A549 (cell line): ENCODE data around the gene SLC47A2.

Experiments used
- CTCF ChIP-seq: fragments of >200 bp; sonication (Bioruptor Twin); formaldehyde crosslinking; IDR thresholded peaks from 3 replicates; pipeline ENCODE4 v1.5.1; 2016
- JUNB ChIP-seq: fragments of >200 bp; sonication (Bioruptor Twin); formaldehyde crosslinking; IDR thresholded peaks from 2 replicates; pipeline ENCODE4 v1.6.1; 2016
- MAFK ChIP-seq: fragments of 450-650 bp; IDR thresholded peaks from 2 replicates; pipeline ENCODE4 v1.6.1; 2014; ENCODE audit not compliant: partially characterized antibody
- MAX ChIP-seq: IDR thresholded peaks from 2 replicates; pipeline ENCODE4 v1.6.1; 2012
- POLR2A ChIP-seq: IDR thresholded peaks from 2 replicates; pipeline ENCODE4 v1.6.1; 2012; ENCODE audit warnings: mild to moderate bottlenecking, low read length
- POLR2AphosphoS2 ChIP-seq: conservative IDR thresholded peaks from 2 replicates; pipeline ENCODE4 v1.6.1; 2012; ENCODE audit warnings: low read length, improper control_type of control experiment, inconsistent platforms
- RAD21 ChIP-seq, 2 experiments: fragments of >200 bp in 1 of 2; sonication (Bioruptor Twin) in 1 of 2; formaldehyde crosslinking in 1 of 2; IDR thresholded peaks in 1 of 2; conservative IDR thresholded peaks in 1 of 2; 2 replicates in 1 of 2; 3 replicates in 1 of 2; pipeline ENCODE4 v1.6.1; 2012 to 2018; ENCODE audit warnings: inconsistent platforms in 1 of 2
- RFX5 ChIP-seq: fragments of 450-650 bp; IDR thresholded peaks from 2 replicates; pipeline ENCODE4 v1.7.1; 2014; ENCODE audit warnings: antibody characterized with exemption, mild to moderate bottlenecking, moderate library complexity
- TFCP2L1 ChIP-seq: fragments of 250-450 bp; sonication (Bioruptor Pico); IDR thresholded peaks from 2 replicates; pipeline ENCODE4 v1.5.0; 2021; ENCODE audit warnings: mild to moderate bottlenecking

- TF ChIP-seq MAFK (no peak), POLR2A (no peak), TFCP2L1 (CRISPR knock-in tag) (no peak), CTCF (no peak), POLR2AphosphoS2 (no peak), JUNB (no peak), RFX5 (no peak), MAX (no peak), RAD21 (conservative IDR thresholded peaks at IDR 0.05 in 1 of 2, IDR thresholded peaks at IDR 0.05 in 1 of 2) (no peak)
Observed at GRCh38 chr17:19766016-19766415, 49.6 kb upstream of the SLC47A2 start.
